ENCODE measurements around the gene OPN1SW. TPM values are rescaled to one million over a fixed set of nuclear protein-coding genes. Genes with fewer than 3 reads are reported as not detected.

The OPN1SW gene
- total and polyA plus RNA-seq, 4 experiments from 2014 or later: not detected

DNA sequence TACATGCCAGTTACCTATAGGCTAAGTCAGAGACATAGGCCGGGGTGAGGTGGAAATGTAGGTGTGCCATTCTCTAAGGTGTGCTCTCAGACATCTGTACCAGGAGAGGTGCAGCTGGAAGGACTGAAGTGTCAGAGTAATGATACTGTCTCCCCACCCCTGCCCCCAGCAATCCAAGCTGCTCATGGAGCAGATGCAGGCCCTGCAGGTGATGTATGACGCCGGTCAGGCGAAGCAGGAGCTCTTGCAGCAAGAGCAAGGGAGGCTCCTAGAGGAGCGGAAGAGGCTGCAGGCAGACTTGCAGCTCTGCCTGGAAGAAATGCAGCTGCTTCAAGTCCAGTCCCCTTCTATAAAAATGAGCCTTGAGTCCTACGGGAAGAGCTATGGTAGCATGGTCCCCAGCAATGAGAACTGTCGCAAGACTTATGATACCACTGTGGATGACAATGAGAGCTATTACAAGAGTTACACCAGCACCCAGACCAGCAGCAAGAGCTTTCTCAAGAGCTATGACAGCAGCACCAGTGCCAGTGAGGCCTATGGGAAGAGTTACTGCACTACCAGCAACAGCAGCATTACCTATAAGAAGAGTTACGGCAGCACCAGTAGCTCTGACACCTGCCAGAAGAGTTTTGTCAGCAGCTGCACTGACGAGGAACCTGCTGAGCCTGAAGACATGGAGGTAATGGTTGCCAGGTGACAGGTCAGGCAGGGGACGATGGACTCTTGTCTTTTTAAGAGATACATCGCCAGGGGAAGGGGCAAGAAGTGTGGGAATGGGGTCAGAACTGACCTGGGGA is 36.2 kb upstream of the OPN1SW start:
- H3K27me3 Mint-ChIP-seq: peaks cover 0 to 2% of the 10 kb centered on the region in 2 donors
- H3K4me1 ChIP-seq (ENCODE audit: insufficient read depth, low read length): no peaks in the 10 kb centered on the region
- no peaks in the 10 kb centered on the region for H3K27me3 ChIP-seq (ENCODE audit: insufficient read depth, low read length)
- ChIA-PET POLR2A (ENCODE audit: partially characterized antibody) (no interaction called here), CTCF (ENCODE audit: partially characterized antibody) (no interaction called here)
- no peaks in the 10 kb centered on the region for H3K4me1 Mint-ChIP-seq
- no peaks in the 10 kb centered on the region for H3K9me3 Mint-ChIP-seq
- no peak for DNase-seq
- H3K9me3 ChIP-seq (ENCODE audit: control insufficient read depth in 1 of 2, low read length in 2 of 2): no peaks in the 10 kb centered on the region
- no peaks in the 10 kb centered on the region for H3K36me3 Mint-ChIP-seq
- intact Hi-C loops (cut with micrococcal nuclease): no loop called here
- H3K4me3 Mint-ChIP-seq: no peak overlapping the region
- no peak overlapping the region for H3K27ac ChIP-seq (ENCODE audit: low read depth, low read length)
- H3K27ac Mint-ChIP-seq: no peak overlapping the region
- no peak overlapping the region for H3K4me3 ChIP-seq (ENCODE audit: low read length in 2 of 2)
- H3K36me3 ChIP-seq (ENCODE audit: insufficient read depth, low read length): no peaks in the 10 kb centered on the region

DNA sequence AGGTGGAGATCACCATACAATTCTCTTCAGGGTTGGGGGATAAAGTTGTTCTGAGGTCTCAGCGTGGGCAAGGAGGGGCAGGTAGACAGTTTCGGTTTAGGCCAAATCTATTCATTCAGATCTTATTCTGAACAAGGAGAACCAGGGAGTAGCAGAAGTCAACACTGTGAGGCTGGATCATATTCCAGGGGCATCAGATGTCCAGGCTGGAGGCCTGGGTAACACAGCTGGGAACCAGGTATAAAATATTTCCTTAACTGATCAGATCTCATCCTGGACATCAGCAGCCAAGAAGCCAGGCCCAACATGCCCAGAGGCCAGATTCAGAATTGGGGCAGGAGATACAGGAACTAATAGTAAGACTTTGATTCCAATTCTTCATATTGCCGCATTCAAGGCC is 35.4 kb upstream of the OPN1SW start:
- no peaks in the 10 kb centered on the region for H3K9me3 ChIP-seq (ENCODE audit: control insufficient read depth in 1 of 2, low read length in 2 of 2)
- CTCF ChIA-PET (ENCODE audit: partially characterized antibody): no interaction called here
- no peak for DNase-seq
- H3K9me3 Mint-ChIP-seq: no peaks in the 10 kb centered on the region
- H3K27me3 ChIP-seq (ENCODE audit: insufficient read depth, low read length): no peaks in the 10 kb centered on the region
- no peak overlapping the region for H3K27ac Mint-ChIP-seq
- intact Hi-C loops (cut with micrococcal nuclease): no loop called here
- no peaks in the 10 kb centered on the region for H3K4me1 ChIP-seq (ENCODE audit: insufficient read depth, low read length)
- no peak overlapping the region for H3K4me3 Mint-ChIP-seq
- POLR2A ChIA-PET (ENCODE audit: partially characterized antibody): no interaction called here
- H3K27me3 Mint-ChIP-seq: peaks cover 0 to 2% of the 10 kb centered on the region in 2 donors
- no peaks in the 10 kb centered on the region for H3K4me1 Mint-ChIP-seq
- H3K4me3 ChIP-seq (ENCODE audit: low read length in 2 of 2): no peak overlapping the region
- peaks cover 5 to 6% of the 10 kb centered on the region in 2 donors for H3K36me3 Mint-ChIP-seq
- H3K27ac ChIP-seq (ENCODE audit: low read depth, low read length): no peak overlapping the region
- no peaks in the 10 kb centered on the region for H3K36me3 ChIP-seq (ENCODE audit: insufficient read depth, low read length)

DNA sequence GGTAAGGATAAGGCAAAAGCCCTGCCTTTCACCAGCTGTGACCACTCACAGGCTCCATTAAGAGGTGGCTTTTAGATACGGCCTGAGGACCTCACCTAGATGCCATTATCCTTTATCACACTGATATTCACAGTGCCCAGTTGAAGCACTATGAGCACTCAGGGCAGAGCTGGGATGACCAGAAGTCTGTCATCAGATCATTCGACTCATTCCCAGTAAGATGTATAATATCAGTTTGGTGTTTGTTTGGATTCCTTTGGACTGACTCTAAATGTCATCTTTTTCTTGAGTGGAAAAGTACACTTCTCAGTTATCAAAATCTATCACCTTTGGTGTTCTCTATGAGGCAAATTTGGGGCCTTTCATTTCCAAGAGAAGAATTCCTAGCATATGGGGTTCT is 34.9 kb upstream of the OPN1SW start:
- Mint-ChIP-seq H3K27ac (no peak overlapping the region), H3K9me3 (no peaks in the 10 kb centered on the region), H3K4me1 (no peaks in the 10 kb centered on the region), H3K4me3 (no peak overlapping the region), H3K27me3 (no peaks in the 10 kb centered on the region), H3K36me3 (peaks cover 7% of the 10 kb centered on the region in 2 donors)
- Histone ChIP-seq H3K36me3 (ENCODE audit: insufficient read depth, low read length) (peaks cover 3% of the 10 kb centered on the region), H3K9me3 (ENCODE audit: control insufficient read depth in 1 of 2, low read length in 2 of 2) (no peaks in the 10 kb centered on the region), H3K27me3 (ENCODE audit: insufficient read depth, low read length) (no peaks in the 10 kb centered on the region), H3K4me1 (ENCODE audit: insufficient read depth, low read length) (no peaks in the 10 kb centered on the region), H3K4me3 (ENCODE audit: low read length in 2 of 2) (no peak overlapping the region), H3K27ac (ENCODE audit: low read depth, low read length) (no peak overlapping the region)
- POLR2A ChIA-PET (ENCODE audit: partially characterized antibody): no interaction called here
- intact Hi-C loops (cut with micrococcal nuclease): no loop called here
- CTCF ChIA-PET (ENCODE audit: partially characterized antibody): no interaction called here
- no peak for DNase-seq

DNA sequence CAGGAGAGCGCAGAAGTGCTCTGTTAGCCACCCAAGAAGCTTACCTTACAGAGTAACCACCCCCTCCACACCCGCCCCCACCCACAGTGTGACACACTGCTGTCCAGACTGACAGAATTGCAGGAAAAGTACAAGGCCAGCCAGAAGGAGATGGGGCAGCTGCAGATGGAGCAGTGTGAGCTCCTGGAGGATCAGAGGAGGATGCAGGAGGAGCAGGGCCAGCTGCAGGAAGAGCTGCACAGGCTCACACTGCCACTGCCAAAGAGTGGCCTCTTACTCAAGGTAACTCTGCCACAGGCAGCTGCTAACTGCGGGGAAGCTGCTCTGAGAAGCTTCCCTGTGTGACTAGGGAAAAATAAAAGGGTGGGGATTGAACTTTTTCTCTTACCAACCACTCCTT is 33.8 kb upstream of the OPN1SW start:
- H3K27me3 Mint-ChIP-seq: no peaks in the 10 kb centered on the region
- H3K27me3 ChIP-seq (ENCODE audit: insufficient read depth, low read length): no peaks in the 10 kb centered on the region
- CTCF ChIA-PET (ENCODE audit: partially characterized antibody): no interaction called here
- DNase-seq: no peak
- no peak overlapping the region for H3K4me3 Mint-ChIP-seq
- no peak overlapping the region for H3K4me3 ChIP-seq (ENCODE audit: low read length in 2 of 2)
- POLR2A ChIA-PET (ENCODE audit: partially characterized antibody): interaction anchor here (0.6 kb wide), 1 partner anchor 20 kb away, joined by 3 read pairs; no protein-coding TSS in a partner anchor
- H3K4me1 ChIP-seq (ENCODE audit: insufficient read depth, low read length): no peaks in the 10 kb centered on the region
- H3K36me3 Mint-ChIP-seq: peaks cover 7 to 12% of the 10 kb centered on the region in 2 donors
- intact Hi-C loops (cut with micrococcal nuclease): loop anchor here (1.0 kb wide), 1 partner anchor 44 kb away; no protein-coding TSS in a partner anchor
- no peaks in the 10 kb centered on the region for H3K4me1 Mint-ChIP-seq
- no peak overlapping the region for H3K27ac Mint-ChIP-seq
- H3K36me3 ChIP-seq (ENCODE audit: insufficient read depth, low read length): peaks cover 10% of the 10 kb centered on the region
- H3K9me3 ChIP-seq (ENCODE audit: control insufficient read depth in 1 of 2, low read length in 2 of 2): no peaks in the 10 kb centered on the region
- H3K9me3 Mint-ChIP-seq: no peaks in the 10 kb centered on the region
- no peak overlapping the region for H3K27ac ChIP-seq (ENCODE audit: low read depth, low read length)

DNA sequence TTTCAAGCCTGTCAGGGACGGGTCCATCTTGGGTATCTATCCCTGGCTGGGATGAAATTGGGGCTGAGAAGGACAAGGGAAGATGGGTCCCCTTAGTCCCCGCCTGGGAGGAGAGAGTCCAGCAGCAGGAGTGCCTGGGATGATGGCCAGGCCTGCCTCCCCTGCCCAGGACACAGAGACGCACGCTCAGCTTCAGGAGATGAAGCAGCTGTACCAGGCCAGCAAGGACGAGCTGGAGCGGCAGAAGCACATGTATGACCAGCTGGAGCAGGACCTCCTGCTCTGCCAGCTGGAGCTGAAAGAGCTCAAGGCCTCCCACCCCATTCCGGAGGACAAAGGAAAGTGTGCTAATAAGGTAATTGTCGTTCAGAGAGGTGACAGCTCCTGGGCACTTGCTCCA is 31.6 kb upstream of the OPN1SW start:
- no peaks in the 10 kb centered on the region for H3K27me3 ChIP-seq (ENCODE audit: insufficient read depth, low read length)
- H3K27me3 Mint-ChIP-seq: no peaks in the 10 kb centered on the region
- no peak overlapping the region for H3K27ac Mint-ChIP-seq
- no peak for DNase-seq
- no peaks in the 10 kb centered on the region for H3K4me1 Mint-ChIP-seq
- peaks cover 7 to 14% of the 10 kb centered on the region in 2 donors for H3K36me3 Mint-ChIP-seq
- no peaks in the 10 kb centered on the region for H3K9me3 ChIP-seq (ENCODE audit: control insufficient read depth in 1 of 2, low read length in 2 of 2)
- intact Hi-C loops (cut with micrococcal nuclease): no loop called here
- H3K4me3 ChIP-seq (ENCODE audit: low read length in 2 of 2): no peak overlapping the region
- H3K4me1 ChIP-seq (ENCODE audit: insufficient read depth, low read length): no peaks in the 10 kb centered on the region
- no peak overlapping the region for H3K4me3 Mint-ChIP-seq
- peaks cover 10% of the 10 kb centered on the region for H3K36me3 ChIP-seq (ENCODE audit: insufficient read depth, low read length)
- POLR2A ChIA-PET (ENCODE audit: partially characterized antibody): no interaction called here
- H3K9me3 Mint-ChIP-seq: no peaks in the 10 kb centered on the region
- CTCF ChIA-PET (ENCODE audit: partially characterized antibody): interaction anchor here (1.0 kb wide), 1 partner anchor 411 kb away, joined by 3 read pairs; no protein-coding TSS in a partner anchor
- no peak overlapping the region for H3K27ac ChIP-seq (ENCODE audit: low read depth, low read length)

DNA sequence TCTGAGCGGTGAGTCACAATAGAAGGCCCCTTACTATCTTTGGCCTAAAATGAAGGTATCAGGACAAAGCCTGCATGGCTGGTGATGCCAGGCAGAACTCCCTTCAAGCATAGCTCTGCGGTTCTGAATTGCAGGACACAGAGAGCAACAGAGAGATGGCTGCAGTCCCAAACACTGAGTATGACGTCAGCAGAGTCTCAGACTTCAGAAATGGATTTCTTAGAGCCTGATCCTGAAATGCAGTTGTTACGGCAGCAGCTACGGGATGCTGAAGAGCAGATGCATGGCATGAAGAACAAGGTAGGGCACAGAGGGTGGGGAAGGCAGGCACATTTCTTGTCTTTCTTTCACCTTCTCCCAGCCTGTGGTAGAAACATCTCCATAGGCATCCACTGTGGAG is 29.6 kb upstream of the OPN1SW start:
- H3K4me1 ChIP-seq (ENCODE audit: insufficient read depth, low read length): no peaks in the 10 kb centered on the region
- intact Hi-C loops (cut with micrococcal nuclease): no loop called here
- ChIA-PET POLR2A (ENCODE audit: partially characterized antibody) (no interaction called here), CTCF (ENCODE audit: partially characterized antibody) (no interaction called here)
- peaks cover 16% of the 10 kb centered on the region for H3K36me3 ChIP-seq (ENCODE audit: insufficient read depth, low read length)
- H3K4me3 ChIP-seq (ENCODE audit: low read length in 2 of 2): no peak overlapping the region
- H3K9me3 ChIP-seq (ENCODE audit: control insufficient read depth in 1 of 2, low read length in 2 of 2): no peaks in the 10 kb centered on the region
- H3K27ac Mint-ChIP-seq: no peak overlapping the region
- DNase-seq: no peak
- peaks cover 16 to 17% of the 10 kb centered on the region in 2 donors for H3K36me3 Mint-ChIP-seq
- no peaks in the 10 kb centered on the region for H3K27me3 ChIP-seq (ENCODE audit: insufficient read depth, low read length)
- H3K4me3 Mint-ChIP-seq: no peak overlapping the region
- no peaks in the 10 kb centered on the region for H3K4me1 Mint-ChIP-seq
- no peak overlapping the region for H3K27ac ChIP-seq (ENCODE audit: low read depth, low read length)
- H3K27me3 Mint-ChIP-seq: no peaks in the 10 kb centered on the region
- no peaks in the 10 kb centered on the region for H3K9me3 Mint-ChIP-seq

DNA sequence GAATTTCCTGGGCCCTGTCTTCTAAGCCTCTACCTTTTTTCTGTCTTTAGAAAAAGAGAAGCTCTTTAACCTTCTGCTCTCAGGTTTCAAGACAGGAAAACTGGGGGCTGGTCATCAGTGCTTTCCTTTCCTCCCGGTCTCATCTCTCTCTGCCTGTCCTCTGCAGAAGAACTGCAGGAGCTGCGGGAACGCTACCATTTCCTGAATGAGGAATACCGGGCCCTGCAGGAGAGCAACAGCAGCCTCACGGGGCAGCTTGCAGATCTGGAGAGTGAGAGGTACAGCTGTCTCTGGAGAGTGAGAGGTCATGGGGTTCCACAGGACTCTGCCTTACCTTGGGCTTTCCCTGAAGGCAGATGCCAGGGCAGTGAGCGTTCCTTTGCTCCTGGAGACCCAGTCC is 28.9 kb upstream of the OPN1SW start:
- no peak overlapping the region for H3K27ac Mint-ChIP-seq
- intact Hi-C loops (cut with micrococcal nuclease): no loop called here
- H3K4me3 ChIP-seq (ENCODE audit: low read length in 2 of 2): no peak overlapping the region
- no peaks in the 10 kb centered on the region for H3K9me3 Mint-ChIP-seq
- no peaks in the 10 kb centered on the region for H3K27me3 Mint-ChIP-seq
- no peaks in the 10 kb centered on the region for H3K27me3 ChIP-seq (ENCODE audit: insufficient read depth, low read length)
- ChIA-PET CTCF (ENCODE audit: partially characterized antibody) (no interaction called here), POLR2A (ENCODE audit: partially characterized antibody) (no interaction called here)
- no peak for DNase-seq
- no peaks in the 10 kb centered on the region for H3K4me1 Mint-ChIP-seq
- peaks cover 16% of the 10 kb centered on the region for H3K36me3 ChIP-seq (ENCODE audit: insufficient read depth, low read length)
- peaks cover 16 to 17% of the 10 kb centered on the region in 2 donors for H3K36me3 Mint-ChIP-seq
- H3K4me3 Mint-ChIP-seq: no peak overlapping the region
- H3K27ac ChIP-seq (ENCODE audit: low read depth, low read length): no peak overlapping the region
- H3K9me3 ChIP-seq (ENCODE audit: control insufficient read depth in 1 of 2, low read length in 2 of 2): no peaks in the 10 kb centered on the region
- no peaks in the 10 kb centered on the region for H3K4me1 ChIP-seq (ENCODE audit: insufficient read depth, low read length)
